Stimulated activated effector memory CD8-positive, alpha-beta T cell treated with anti-CD3 and anti-CD28 coated beads, Interleukin-12 subunit alpha, Interleukin-12 subunit beta, amount 100 ng/mL, for 72 hours (primary cell): ENCODE results near the gene FNIP1.

Experiments
- ATAC-seq: fragments of 150-1000 bp; cut with Tn5 transposase; 2 replicates; pipeline ENCODE4 v1.10.0; 2021
- DNase-seq, 2 donors: peaks; one replicate each; pipeline ENCODE4 v3.0.0; 2021 to 2022; ENCODE audit warnings: low spot score in 2 of 2
- H3K27ac Mint-ChIP-seq: one replicate; pipeline ENCODE4 v1.8.0; 2022; ENCODE audit warnings: mild to moderate bottlenecking, mixed read lengths
- H3K36me3 Mint-ChIP-seq: one replicate; pipeline ENCODE4 v1.8.0; 2022; ENCODE audit warnings: mild to moderate bottlenecking, mixed read lengths
- H3K4me1 Mint-ChIP-seq: one replicate; pipeline ENCODE4 v1.8.0; 2022; ENCODE audit warnings: mixed read lengths
- H3K4me3 Mint-ChIP-seq: one replicate; pipeline ENCODE4 v1.8.0; 2022; ENCODE audit warnings: mild to moderate bottlenecking, mixed read lengths
- H3K9me3 Mint-ChIP-seq: one replicate; pipeline ENCODE4 v1.8.0; 2022; ENCODE audit warnings: mixed read lengths

Gene FNIP1

DNA sequence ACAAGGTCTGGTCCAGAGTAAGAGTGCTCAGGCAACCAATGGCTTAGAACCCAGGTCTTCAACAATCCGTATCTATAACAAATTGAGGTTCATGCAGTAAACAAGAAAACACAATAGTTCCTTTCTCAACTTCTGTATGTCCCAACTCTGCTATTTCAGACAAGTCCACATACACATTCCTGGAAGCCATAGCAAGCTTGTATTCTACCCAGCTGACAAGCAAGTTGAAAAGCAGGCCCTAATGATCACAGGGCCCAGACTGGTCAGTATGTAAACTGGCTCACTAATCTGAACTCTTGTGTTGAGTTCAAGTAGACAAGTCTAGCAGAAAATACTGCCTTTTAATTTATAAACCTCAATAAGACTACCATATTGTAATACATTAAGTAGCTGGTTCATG lies 26.9 kb downstream of the FNIP1 start:
- DNase-seq (no peak), ATAC-seq (no peak)
- H3K36me3 Mint-ChIP-seq, result no peaks in the 10 kb centered on the region
- H3K4me3 Mint-ChIP-seq, result no peak overlapping the region
- H3K4me1 Mint-ChIP-seq, result peaks cover 18% of the 10 kb centered on the region
- H3K9me3 Mint-ChIP-seq, result no peaks in the 10 kb centered on the region
- no peak overlapping the region for H3K27ac Mint-ChIP-seq

DNA sequence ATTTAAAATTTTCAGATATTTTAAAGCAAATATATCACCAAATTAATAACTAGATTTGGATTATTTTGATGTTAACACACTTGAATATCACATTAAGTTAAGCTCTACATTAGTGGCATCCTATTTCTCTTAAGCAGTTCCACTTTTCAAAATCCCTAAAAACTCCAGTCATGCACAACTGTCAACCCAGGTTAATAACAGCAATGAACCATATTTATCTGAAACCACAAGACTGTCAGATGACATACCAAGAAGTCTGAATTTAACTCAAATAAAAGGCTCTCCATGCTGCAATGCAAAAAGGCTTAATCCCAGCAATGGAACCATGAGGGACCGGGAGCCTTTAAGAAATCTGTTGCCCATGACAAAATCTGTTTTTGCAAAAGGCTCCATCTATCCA lies 27.5 kb downstream of the FNIP1 start:
- ATAC-seq, result no peak
- H3K9me3 Mint-ChIP-seq, result no peaks in the 10 kb centered on the region
- no peak for DNase-seq
- no peak overlapping the region for H3K27ac Mint-ChIP-seq
- H3K4me3 Mint-ChIP-seq, result no peak overlapping the region
- H3K36me3 Mint-ChIP-seq, result no peaks in the 10 kb centered on the region
- H3K4me1 Mint-ChIP-seq, result peaks cover 18% of the 10 kb centered on the region

DNA sequence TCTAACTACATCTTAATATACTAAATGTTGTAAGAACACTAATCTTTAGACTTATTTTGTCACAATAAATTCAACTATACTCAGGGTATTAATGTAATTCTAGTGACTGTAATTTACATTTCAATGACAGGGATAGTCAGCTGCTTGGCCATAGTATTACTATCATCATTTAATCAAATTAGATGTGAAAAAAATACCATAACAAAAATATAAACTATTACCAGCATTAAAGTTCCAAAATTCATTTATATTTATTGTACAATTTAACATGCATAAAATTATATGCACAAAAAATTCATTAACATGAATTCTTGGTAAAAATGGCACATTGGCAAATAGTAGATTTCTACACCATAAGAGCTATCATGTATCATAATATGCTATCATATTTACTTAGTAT lies 28.9 kb downstream of the FNIP1 start:
- Mint-ChIP-seq H3K36me3 (no peaks in the 10 kb centered on the region), H3K4me1 (peaks cover 18% of the 10 kb centered on the region), H3K27ac (no peak overlapping the region), H3K4me3 (no peak overlapping the region), H3K9me3 (peaks cover under 1% of the 10 kb centered on the region)
- no peak for DNase-seq
- no peak for ATAC-seq

DNA sequence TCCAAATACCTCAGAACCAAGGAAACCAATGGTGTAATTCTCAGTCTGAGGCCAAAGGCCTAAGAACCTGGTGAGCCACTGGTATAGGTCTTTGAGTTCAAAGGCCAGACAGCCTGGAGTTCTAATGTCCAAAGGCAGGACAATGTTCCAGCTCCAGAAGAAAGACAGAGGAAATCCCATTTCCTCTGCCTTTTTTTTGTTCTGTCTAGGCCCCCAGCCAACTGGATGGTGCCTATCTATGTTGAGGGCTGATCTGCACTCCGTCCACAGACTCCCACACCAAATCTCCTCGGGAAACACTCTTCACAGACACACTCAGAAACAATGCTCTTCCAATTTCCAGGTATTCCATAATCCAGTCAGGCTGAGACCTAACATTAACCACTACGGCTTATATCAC lies 30.1 kb downstream of the FNIP1 start:
- no peak for ATAC-seq
- Mint-ChIP-seq H3K4me3 (no peak overlapping the region), H3K9me3 (peaks cover 3% of the 10 kb centered on the region), H3K36me3 (no peaks in the 10 kb centered on the region), H3K27ac (no peak overlapping the region), H3K4me1 (peaks cover 23% of the 10 kb centered on the region)
- DNase-seq, result no peak

DNA sequence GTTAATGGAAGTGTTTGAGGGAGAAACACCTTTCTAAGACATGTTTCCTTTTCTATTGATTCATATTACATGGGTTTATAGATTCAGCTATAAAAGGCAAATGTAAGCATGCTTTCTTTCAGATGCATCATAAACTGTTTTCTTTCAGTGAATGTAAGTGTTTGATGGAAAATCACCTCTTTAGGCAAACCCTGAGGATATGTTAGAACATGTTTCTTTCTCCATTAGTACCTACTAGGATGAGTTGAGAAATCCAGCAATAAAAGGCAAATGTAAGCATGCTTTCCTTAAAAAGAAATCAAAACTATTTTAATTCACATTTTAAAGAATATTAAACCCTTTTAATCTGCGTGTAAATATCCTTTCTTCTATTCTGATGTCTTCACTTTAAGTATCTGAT lies 31.6 kb downstream of the FNIP1 start:
- no peak for ATAC-seq
- no peaks in the 10 kb centered on the region for H3K36me3 Mint-ChIP-seq
- H3K4me1 Mint-ChIP-seq, result peaks cover 31% of the 10 kb centered on the region

DNA sequence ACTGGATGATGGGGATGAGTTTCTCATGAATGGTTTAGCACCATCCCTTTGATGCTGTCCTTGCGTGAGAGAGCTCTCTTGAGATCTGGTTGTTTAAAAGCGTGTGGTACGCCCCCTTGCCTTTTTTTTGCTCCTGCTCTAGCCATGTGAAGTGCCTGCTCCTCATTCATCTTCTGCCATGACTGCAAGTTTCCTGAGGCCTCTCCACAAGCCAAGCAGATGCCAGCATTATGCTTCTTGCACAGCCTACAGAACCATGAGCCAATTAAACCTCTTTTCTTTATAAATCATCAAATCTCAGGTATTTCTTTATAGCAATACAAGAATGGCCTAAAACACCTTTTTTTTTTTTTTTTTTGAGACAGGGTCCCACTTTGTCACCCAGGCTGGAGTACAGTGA lies 32.8 kb downstream of the FNIP1 start:
- ATAC-seq, result no peak
- Mint-ChIP-seq H3K36me3 (no peaks in the 10 kb centered on the region), H3K27ac (no peak overlapping the region), H3K4me3 (no peak overlapping the region), H3K4me1 (peaks cover 40% of the 10 kb centered on the region), H3K9me3 (peaks cover 3% of the 10 kb centered on the region)
- DNase-seq, result no peak

More for the DNA sequence above, 31.6 kb downstream of the FNIP1 start:
- H3K4me3 Mint-ChIP-seq, result no peak overlapping the region
- peaks cover 3% of the 10 kb centered on the region for H3K9me3 Mint-ChIP-seq
- DNase-seq, result no peak
- peak overlapping the region; percentile 13 for H3K27ac Mint-ChIP-seq

DNA sequence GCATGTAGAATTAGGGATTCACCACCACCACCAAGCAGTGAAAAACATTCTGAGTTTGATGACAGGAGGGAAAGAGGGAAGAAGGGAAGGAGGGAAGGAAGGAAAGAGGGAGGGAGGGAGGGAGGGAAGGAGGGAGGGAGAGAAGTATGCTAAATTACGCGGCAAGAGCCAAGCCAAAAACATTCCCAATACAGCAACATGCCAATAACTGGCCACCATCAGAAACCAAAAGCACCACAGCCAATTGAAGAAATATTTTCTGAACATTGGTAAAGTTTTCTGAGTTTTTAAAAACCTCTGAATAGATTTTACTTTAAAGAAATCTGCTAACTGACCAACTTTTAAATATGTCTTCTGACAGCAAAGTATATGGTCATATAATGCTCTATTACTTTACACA lies 36.0 kb downstream of the FNIP1 start:
- Mint-ChIP-seq H3K36me3 (no peaks in the 10 kb centered on the region), H3K27ac (no peak overlapping the region), H3K4me3 (no peak overlapping the region), H3K9me3 (peaks cover 3% of the 10 kb centered on the region), H3K4me1 (peaks cover 34% of the 10 kb centered on the region)
- ATAC-seq (no peak), DNase-seq (no peak)

DNA sequence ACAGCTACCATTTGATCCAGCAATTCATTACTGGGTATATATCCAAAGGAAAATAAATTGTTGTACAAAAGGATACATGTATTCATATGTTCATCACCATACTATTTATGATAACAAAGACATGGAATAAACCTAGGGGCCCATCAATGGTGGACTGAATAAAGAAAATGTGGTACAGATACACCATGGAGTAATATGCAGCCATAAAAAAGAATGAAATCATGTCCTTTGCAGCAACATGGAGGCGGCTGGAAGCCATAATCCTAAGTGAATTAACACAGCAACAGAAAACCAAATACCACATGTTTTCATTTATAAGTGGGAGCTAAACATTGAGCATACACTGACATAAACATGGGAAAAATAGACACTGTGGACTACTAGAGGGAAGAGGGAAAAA lies 37.1 kb downstream of the FNIP1 start:
- H3K9me3 Mint-ChIP-seq, result peaks cover 3% of the 10 kb centered on the region
- H3K27ac Mint-ChIP-seq, result no peak overlapping the region
- ATAC-seq, result no peak
- H3K4me1 Mint-ChIP-seq, result peaks cover 30% of the 10 kb centered on the region
- DNase-seq, result no peak
- no peak overlapping the region for H3K4me3 Mint-ChIP-seq
- no peaks in the 10 kb centered on the region for H3K36me3 Mint-ChIP-seq

DNA sequence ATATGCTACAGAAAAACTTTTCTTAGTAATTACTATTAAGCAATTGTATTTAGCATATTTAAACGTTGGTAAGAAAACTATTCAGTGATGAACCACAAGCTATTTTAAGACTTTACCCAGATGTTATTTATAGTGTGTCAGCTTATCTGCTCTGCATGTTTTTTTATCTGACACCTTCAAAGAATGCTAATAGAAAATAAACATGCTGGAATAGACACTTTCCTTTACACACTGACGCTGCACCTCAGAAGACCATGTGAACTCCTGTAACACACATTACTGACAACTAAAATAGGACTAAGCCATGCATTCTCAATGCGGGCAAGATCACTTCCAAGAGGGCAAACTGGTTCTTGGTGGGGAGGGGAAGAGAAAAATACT lies 38.3 kb downstream of the FNIP1 start:
- Mint-ChIP-seq H3K4me3 (no peak overlapping the region), H3K9me3 (peaks cover 3% of the 10 kb centered on the region), H3K27ac (no peak overlapping the region), H3K36me3 (no peaks in the 10 kb centered on the region), H3K4me1 (peaks cover 30% of the 10 kb centered on the region)
- ATAC-seq, result no peak
- no peak for DNase-seq

DNA sequence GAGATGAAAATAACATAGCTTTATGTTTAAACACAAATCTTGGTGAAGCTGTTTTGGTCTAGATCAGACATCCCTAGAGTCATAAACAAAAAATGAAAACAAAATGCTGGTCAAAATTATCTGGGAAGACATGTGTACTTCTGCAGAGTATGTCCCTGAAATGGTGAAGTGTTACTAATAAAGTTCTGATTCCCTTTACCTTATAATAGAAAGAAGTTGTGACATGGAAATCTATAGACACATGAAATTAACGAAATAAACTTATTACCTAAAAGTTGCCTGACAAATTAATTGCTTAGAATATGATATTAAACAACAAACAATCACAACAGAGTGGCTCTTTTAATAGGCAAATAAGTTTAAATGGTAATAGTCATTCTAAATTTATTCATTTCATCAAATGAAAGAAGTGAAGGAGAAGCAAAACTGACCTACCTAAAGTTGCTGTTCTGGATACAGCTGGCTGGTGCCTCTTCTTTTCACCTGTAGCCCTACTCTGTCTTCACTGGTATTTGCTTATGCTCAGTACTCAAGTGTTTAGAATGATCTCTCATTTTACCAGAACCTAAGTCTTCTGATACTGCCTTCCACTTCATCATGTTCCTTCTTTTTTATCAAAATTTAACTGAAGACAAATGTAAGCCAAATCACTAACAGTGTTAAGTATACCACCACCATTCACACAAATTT lies 38.8 kb downstream of the FNIP1 start:
- no peaks in the 10 kb centered on the region for H3K36me3 Mint-ChIP-seq
- ATAC-seq, result no peak
- peaks cover 3% of the 10 kb centered on the region for H3K9me3 Mint-ChIP-seq
- H3K27ac Mint-ChIP-seq, result no peak overlapping the region
- H3K4me3 Mint-ChIP-seq, result no peak overlapping the region
- H3K4me1 Mint-ChIP-seq, result peaks cover 30% of the 10 kb centered on the region
- DNase-seq, result no peak

DNA sequence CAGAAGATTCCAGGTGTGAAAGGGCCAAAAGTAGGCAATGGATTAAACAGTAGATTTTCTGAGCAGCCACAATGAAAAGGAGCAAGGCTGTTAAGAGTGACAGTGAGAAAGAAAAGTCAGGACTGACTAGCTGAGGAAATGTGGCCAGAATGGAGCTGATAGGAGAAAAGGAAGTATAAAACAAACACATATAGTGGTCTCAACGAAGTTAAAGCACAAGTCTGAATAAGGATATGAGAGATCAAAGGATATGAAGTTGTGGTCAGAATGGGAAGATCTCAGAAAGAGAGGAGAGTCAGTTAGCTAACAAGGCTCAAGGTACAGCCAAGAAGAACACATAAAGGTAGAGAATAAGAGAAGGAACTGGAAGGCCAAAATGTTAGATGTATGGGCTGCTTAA lies 39.9 kb downstream of the FNIP1 start:
- no peaks in the 10 kb centered on the region for H3K9me3 Mint-ChIP-seq
- H3K36me3 Mint-ChIP-seq, result no peaks in the 10 kb centered on the region
- H3K4me3 Mint-ChIP-seq, result no peak overlapping the region
- peaks cover 27% of the 10 kb centered on the region for H3K4me1 Mint-ChIP-seq
- ATAC-seq (no peak), DNase-seq (no peak)
- no peak overlapping the region for H3K27ac Mint-ChIP-seq

DNA sequence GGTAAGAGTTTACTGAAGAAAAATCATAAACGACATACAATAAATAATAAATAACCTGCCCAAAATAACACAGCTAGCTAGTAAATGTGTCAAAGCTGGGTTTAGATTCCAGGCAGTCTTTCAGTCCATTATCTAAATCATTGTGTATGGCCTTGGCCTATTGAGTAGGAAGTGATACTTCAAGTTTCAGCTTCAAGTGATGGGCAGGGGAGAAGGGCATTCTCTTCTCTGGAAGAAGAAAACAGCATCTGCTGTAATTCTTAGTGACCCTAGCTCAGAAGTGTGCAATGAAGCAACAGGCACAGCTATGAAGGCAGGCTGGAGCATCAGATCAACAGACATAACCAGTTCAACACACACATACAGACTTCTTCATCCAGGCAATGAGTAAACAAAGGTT lies 42.5 kb downstream of the FNIP1 start:
- H3K27ac Mint-ChIP-seq, result no peak overlapping the region
- H3K36me3 Mint-ChIP-seq, result no peaks in the 10 kb centered on the region
- ATAC-seq, result no peak
- no peak for DNase-seq
- no peaks in the 10 kb centered on the region for H3K9me3 Mint-ChIP-seq
- peaks cover 19% of the 10 kb centered on the region for H3K4me1 Mint-ChIP-seq
- H3K4me3 Mint-ChIP-seq, result no peak overlapping the region

DNA sequence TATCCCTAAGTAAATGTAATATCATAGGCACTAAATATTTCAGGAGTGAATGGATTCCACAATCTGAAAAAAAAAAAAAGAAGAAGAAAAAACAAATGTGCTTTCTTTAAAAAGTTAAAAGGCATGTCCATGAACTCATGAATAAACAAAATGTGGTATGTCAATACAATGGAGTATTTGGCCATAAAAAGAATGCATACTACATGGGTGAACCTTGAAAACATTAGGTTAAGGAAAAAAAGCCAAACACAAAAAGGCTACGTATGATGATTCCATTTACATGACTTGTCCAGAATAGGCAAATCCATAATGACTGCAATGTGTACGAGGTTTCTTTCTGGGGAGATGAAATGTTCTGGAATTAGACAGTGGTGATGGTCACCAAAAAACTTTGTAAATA lies 45.3 kb downstream of the FNIP1 start:
- H3K27ac Mint-ChIP-seq, result no peak overlapping the region
- DNase-seq (no peak), ATAC-seq (no peak)
- no peak overlapping the region for H3K4me3 Mint-ChIP-seq
- H3K9me3 Mint-ChIP-seq, result no peaks in the 10 kb centered on the region
- no peaks in the 10 kb centered on the region for H3K36me3 Mint-ChIP-seq
- peaks cover 24% of the 10 kb centered on the region for H3K4me1 Mint-ChIP-seq

DNA sequence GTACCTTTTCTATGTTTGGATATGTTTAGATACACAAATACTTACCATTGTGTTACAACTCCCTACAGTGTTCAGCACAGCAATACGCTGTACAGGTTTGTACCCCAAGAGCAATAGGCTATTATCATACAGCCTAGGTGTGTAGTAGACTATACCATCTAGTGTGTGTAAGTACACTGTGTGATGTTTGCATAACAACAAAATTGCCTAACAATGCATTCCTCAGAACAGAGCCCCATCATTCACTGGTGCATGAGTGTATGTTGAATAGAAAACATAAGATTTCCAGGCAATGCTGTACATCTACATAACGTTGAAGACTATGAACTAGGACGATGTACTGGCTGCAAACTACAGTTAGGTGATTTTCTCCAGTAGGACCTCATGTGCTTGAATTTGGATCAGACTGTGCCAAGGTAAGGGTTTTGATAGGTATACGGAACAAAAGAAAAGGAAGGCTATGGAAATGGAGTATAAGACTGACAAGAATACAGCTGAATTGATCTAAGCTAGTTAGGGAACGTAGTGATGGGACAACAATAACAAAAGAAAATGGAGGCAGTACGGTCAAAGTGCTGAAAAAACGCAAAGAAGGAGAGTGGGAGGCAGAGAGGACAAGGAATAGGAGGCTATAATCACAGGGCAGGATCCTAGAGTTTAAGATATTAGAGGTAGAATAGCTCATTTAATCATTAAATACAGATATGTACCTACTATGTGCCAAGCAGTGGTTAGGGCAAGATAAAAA lies 46.9 kb downstream of the FNIP1 start:
- peaks cover 35% of the 10 kb centered on the region for H3K4me1 Mint-ChIP-seq
- H3K9me3 Mint-ChIP-seq, result no peaks in the 10 kb centered on the region
- DNase-seq (no peak), ATAC-seq (no peak)
- H3K36me3 Mint-ChIP-seq, result no peaks in the 10 kb centered on the region
- no peak overlapping the region for H3K4me3 Mint-ChIP-seq
- no peak overlapping the region for H3K27ac Mint-ChIP-seq

DNA sequence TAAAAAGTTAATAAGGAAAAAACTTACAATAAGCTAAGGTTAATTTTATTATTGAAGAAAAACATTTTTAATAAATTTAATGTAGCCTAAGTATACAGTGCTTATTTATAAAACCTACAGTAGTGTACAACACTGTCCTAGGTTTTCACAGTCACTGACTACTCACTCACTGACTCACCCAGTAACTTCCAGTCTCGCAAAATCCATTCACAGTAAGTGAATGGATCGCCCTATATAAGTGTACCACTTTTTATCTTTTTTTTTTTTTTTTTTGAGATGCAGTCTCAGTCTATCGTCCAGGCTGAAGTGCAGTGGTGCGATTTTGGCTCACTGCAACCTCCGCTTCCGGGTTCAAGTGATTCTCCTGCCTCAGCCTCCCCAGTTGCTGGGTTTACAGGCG lies 47.7 kb downstream of the FNIP1 start:
- Mint-ChIP-seq H3K4me1 (peaks cover 35% of the 10 kb centered on the region), H3K9me3 (no peaks in the 10 kb centered on the region), H3K36me3 (peaks cover 5% of the 10 kb centered on the region), H3K4me3 (no peak overlapping the region), H3K27ac (no peak overlapping the region)
- ATAC-seq (peak; percentile 56), DNase-seq (no peak)
